ENCODE measurements around the gene PTCD1.

GRCh38 chr7:99460651-99461050 is 22.1 kb upstream of the PTCD1 start:
- TF ChIP-seq EP300 (IDR thresholded peaks at IDR 0.05) (no peak), CTCF (IDR thresholded peaks at IDR 0.05) (no peak), POLR2A (IDR thresholded peaks at IDR 0.05) (no peak)

All from ovary (tissue), 3 donors.